ENCODE data around the gene CDK6. TPM values are rescaled to one million over a fixed set of nuclear protein-coding genes. Genes with fewer than 3 reads are reported as not detected.

Gene CDK6
- polyA plus RNA-seq, 1 donor, result 51.0 TPM

- no peak for DNase-seq (ENCODE audit: low read depth)
These were observed 8.8 kb downstream of the CDK6 start for GRCh38 chr7:92827464-92828120.

- DNase-seq (ENCODE audit: low read depth), result no peak
These were observed 10.0 kb downstream of the CDK6 start for GRCh38 chr7:92826258-92826938.

GRCh38 chr7:92824901-92825480 is 11.4 kb downstream of the CDK6 start:
- no peak for DNase-seq (ENCODE audit: low read depth)

GRCh38 chr7:92824450-92824849 is 11.9 kb downstream of the CDK6 start:
- no peak for DNase-seq (ENCODE audit: low read depth)

- DNase-seq (ENCODE audit: low read depth), result no peak
These were observed 13.3 kb downstream of the CDK6 start for GRCh38 chr7:92823042-92823441.

- DNase-seq (ENCODE audit: low read depth), result no peak
These were observed 16.2 kb downstream of the CDK6 start for GRCh38 chr7:92820191-92820590.

- no peak for DNase-seq (ENCODE audit: low read depth)
These were observed 19.0 kb downstream of the CDK6 start for GRCh38 chr7:92817398-92817797.

- DNase-seq (ENCODE audit: low read depth), result no peak
These were observed 21.0 kb downstream of the CDK6 start for GRCh38 chr7:92815412-92815811.

GRCh38 chr7:92813390-92814024 is 22.9 kb downstream of the CDK6 start:
- DNase-seq (ENCODE audit: low read depth), result no peak

GRCh38 chr7:92811158-92811557 is 25.2 kb downstream of the CDK6 start:
- DNase-seq (ENCODE audit: low read depth), result no peak

- peak; percentile 73 for DNase-seq (ENCODE audit: low read depth)
These were observed 26.4 kb downstream of the CDK6 start for GRCh38 chr7:92809760-92810573.

- no peak for DNase-seq (ENCODE audit: low read depth)
These were observed 27.0 kb downstream of the CDK6 start for GRCh38 chr7:92809397-92809759.

- DNase-seq (ENCODE audit: low read depth), result no peak
These were observed 27.7 kb downstream of the CDK6 start for GRCh38 chr7:92808635-92809034.

- no peak for DNase-seq (ENCODE audit: low read depth)
These were observed 28.4 kb downstream of the CDK6 start for GRCh38 chr7:92808006-92808405.

- no peak for DNase-seq (ENCODE audit: low read depth)
These were observed 29.9 kb downstream of the CDK6 start for GRCh38 chr7:92806496-92806895.

- no peak for DNase-seq (ENCODE audit: low read depth)
These were observed 34.0 kb downstream of the CDK6 start for GRCh38 chr7:92802406-92802805.

- no peak for DNase-seq (ENCODE audit: low read depth)
These were observed 36.7 kb downstream of the CDK6 start for GRCh38 chr7:92799446-92800211.

- no peak for DNase-seq (ENCODE audit: low read depth)
These were observed 37.7 kb downstream of the CDK6 start for GRCh38 chr7:92798517-92799249.

GRCh38 chr7:92797693-92798092 is 38.7 kb downstream of the CDK6 start:
- no peak for DNase-seq (ENCODE audit: low read depth)

GRCh38 chr7:92797284-92797683 is 39.1 kb downstream of the CDK6 start:
- no peak for DNase-seq (ENCODE audit: low read depth)
